IPS DF 6.9 (cell line): ENCODE measurements around the gene SLC13A1.

Experiments used
- DNase-seq: peaks from one replicate; pipeline ENCODE4 v3.0.0-alpha.2; 2013; ENCODE audit warnings: low read depth, low spot score
- H3K27ac ChIP-seq: one replicate; pipeline ENCODE4 v1.5.1; 2013; ENCODE audit warnings: low read length, control low read depth
- H3K27me3 ChIP-seq: 2 replicates; pipeline ENCODE4 v1.6.1; 2013; ENCODE audit warnings: mild to moderate bottlenecking, low read length; ENCODE audit not compliant: control insufficient read depth, insufficient read depth
- H3K36me3 ChIP-seq: 2 replicates; pipeline ENCODE4 v1.6.1; 2013; ENCODE audit warnings: low read length; ENCODE audit not compliant: control insufficient read depth, insufficient read depth
- H3K4me1 ChIP-seq: 2 replicates; pipeline ENCODE4 v1.6.1; 2013; ENCODE audit warnings: low read length; ENCODE audit not compliant: control insufficient read depth, insufficient read depth
- H3K4me3 ChIP-seq: 2 replicates; pipeline ENCODE4 v1.5.1; 2013; ENCODE audit warnings: mild to moderate bottlenecking, low read length
- H3K9me3 ChIP-seq: 2 replicates; pipeline ENCODE4 v1.6.1; 2013; ENCODE audit warnings: low read length, inconsistent platforms; ENCODE audit not compliant: control insufficient read depth, insufficient read depth
- WGBS: extraction: QIAGEN DNeasy Blood & Tissue Kit; methylation state at CpG from one replicate; pipeline ENCODE4 v1.1.7; 2013; ENCODE audit warnings: mixed read lengths, missing lambda C conversion rate; ENCODE audit not compliant: insufficient read length, insufficient coverage; 5-methylcytosine and 5-hydroxymethylcytosine counted together

The SLC13A1 gene

GRCh38 chr7:123218866-123219265 is 19.1 kb upstream of the SLC13A1 start:
- H3K36me3 ChIP-seq = no peaks in the 10 kb centered on the region
- no peak overlapping the region for H3K27ac ChIP-seq
- no peak overlapping the region for H3K4me3 ChIP-seq
- no peaks in the 10 kb centered on the region for H3K27me3 ChIP-seq
- no CpG with 5 or more reads among the region's 2 CpGs for WGBS
- no peak for DNase-seq
- no peaks in the 10 kb centered on the region; the same call in 1 of the 2 replicates for H3K9me3 ChIP-seq
- H3K4me1 ChIP-seq = no peaks in the 10 kb centered on the region

- H3K9me3 ChIP-seq = no peaks in the 10 kb centered on the region; the same call in 1 of the 2 replicates
- no peaks in the 10 kb centered on the region for H3K36me3 ChIP-seq
- WGBS = no CpG with 5 or more reads among the region's 1 CpG
- H3K4me1 ChIP-seq = no peaks in the 10 kb centered on the region
- H3K4me3 ChIP-seq = no peak overlapping the region
- H3K27me3 ChIP-seq = no peaks in the 10 kb centered on the region
- no peak overlapping the region for H3K27ac ChIP-seq
- DNase-seq = no peak
These were observed 17.1 kb upstream of the SLC13A1 start for GRCh38 chr7:123216825-123217224.

- DNase-seq = no peak
- Histone ChIP-seq H3K27me3 (no peaks in the 10 kb centered on the region), H3K4me3 (no peak overlapping the region), H3K27ac (no peak overlapping the region), H3K4me1 (no peaks in the 10 kb centered on the region), H3K9me3 (no peaks in the 10 kb centered on the region; the same call in 1 of the 2 replicates), H3K36me3 (no peaks in the 10 kb centered on the region)
- WGBS = no CpG with 5 or more reads among the region's 4 CpGs
These were observed 15.6 kb upstream of the SLC13A1 start for GRCh38 chr7:123215350-123215749.

- H3K4me1 ChIP-seq = no peaks in the 10 kb centered on the region
- H3K4me3 ChIP-seq = no peak overlapping the region
- H3K9me3 ChIP-seq = no peaks in the 10 kb centered on the region; the same call in 1 of the 2 replicates
- no CpG with 5 or more reads among the region's 2 CpGs for WGBS
- no peaks in the 10 kb centered on the region for H3K36me3 ChIP-seq
- H3K27ac ChIP-seq = no peak overlapping the region
- DNase-seq = no peak
- no peaks in the 10 kb centered on the region for H3K27me3 ChIP-seq
These were observed 11.8 kb upstream of the SLC13A1 start for GRCh38 chr7:123211545-123211944.

GRCh38 chr7:123210986-123211385 is 11.2 kb upstream of the SLC13A1 start:
- WGBS = no CpG with 5 or more reads among the region's 5 CpGs
- Histone ChIP-seq H3K27ac (no peak overlapping the region), H3K9me3 (no peaks in the 10 kb centered on the region; the same call in 1 of the 2 replicates), H3K27me3 (no peaks in the 10 kb centered on the region), H3K4me3 (no peak overlapping the region), H3K4me1 (no peaks in the 10 kb centered on the region), H3K36me3 (no peaks in the 10 kb centered on the region)
- no peak for DNase-seq

GRCh38 chr7:123209786-123210185 is 10.0 kb upstream of the SLC13A1 start:
- Histone ChIP-seq H3K27me3 (no peaks in the 10 kb centered on the region), H3K4me3 (no peak overlapping the region), H3K27ac (no peak overlapping the region), H3K4me1 (no peaks in the 10 kb centered on the region), H3K36me3 (no peaks in the 10 kb centered on the region), H3K9me3 (no peaks in the 10 kb centered on the region)
- WGBS = no CpG with 5 or more reads among the region's 3 CpGs
- no peak for DNase-seq

- no peak for DNase-seq
- Histone ChIP-seq H3K9me3 (no peaks in the 10 kb centered on the region), H3K36me3 (no peaks in the 10 kb centered on the region), H3K4me3 (no peak overlapping the region), H3K27me3 (no peaks in the 10 kb centered on the region), H3K27ac (no peak overlapping the region), H3K4me1 (no peaks in the 10 kb centered on the region)
- WGBS = no CpG with 5 or more reads among the region's 3 CpGs
These were observed 9.0 kb upstream of the SLC13A1 start for GRCh38 chr7:123208793-123209192.

- no peak overlapping the region for H3K27ac ChIP-seq
- no peaks in the 10 kb centered on the region for H3K9me3 ChIP-seq
- H3K27me3 ChIP-seq = no peaks in the 10 kb centered on the region
- no peaks in the 10 kb centered on the region for H3K36me3 ChIP-seq
- no peaks in the 10 kb centered on the region for H3K4me1 ChIP-seq
- no CpG with 5 or more reads among the region's 3 CpGs for whole genome bisulfite sequencing
- no peak for DNase-seq
- H3K4me3 ChIP-seq = no peak overlapping the region
These were observed 4.6 kb upstream of the SLC13A1 start for GRCh38 chr7:123204206-123204835.

- Histone ChIP-seq H3K36me3 (no peaks in the 10 kb centered on the region), H3K9me3 (no peaks in the 10 kb centered on the region), H3K27ac (no peak overlapping the region), H3K4me3 (no peak overlapping the region), H3K4me1 (no peaks in the 10 kb centered on the region), H3K27me3 (no peaks in the 10 kb centered on the region)
- no CpG with 5 or more reads among the region's 3 CpGs for WGBS
- no peak for DNase-seq
These were observed 2.1 kb upstream of the SLC13A1 start for GRCh38 chr7:123201901-123202300.

- no peak overlapping the region for H3K27ac ChIP-seq
- no peaks in the 10 kb centered on the region for H3K36me3 ChIP-seq
- H3K4me3 ChIP-seq = no peak overlapping the region
- H3K4me1 ChIP-seq = no peaks in the 10 kb centered on the region
- no peaks in the 10 kb centered on the region for H3K9me3 ChIP-seq
- H3K27me3 ChIP-seq = no peaks in the 10 kb centered on the region
- DNase-seq = no peak
- WGBS = no CpG with 5 or more reads among the region's 2 CpGs
These were observed 809 bp downstream of the SLC13A1 start for GRCh38 chr7:123198668-123199652.
